GM12878 (cell line): ENCODE measurements around the gene HK1. TPM values are rescaled to one million over a fixed set of nuclear protein-coding genes. Genes with fewer than 3 reads are reported as not detected.

Experiments
- ATAC-seq: fragments of 200-7000 bp; cut with Tn5 transposase; 3 replicates; pipeline ENCODE4 v1.9.1; 2020; ENCODE audit warnings: mild to moderate bottlenecking, moderate library complexity
- BruUV-seq: library from RNA; stranded (reverse); fragments of 400-500 nt; replicated peaks from 2 replicates; lab custom pipeline; 2021; lab: Mats Ljungman, UMichigan
- CTCF ChIA-PET: fragments of 300-600 bp; sonication (Branson Sonifier 250); formaldehyde crosslinking; extraction: SDS; loops from one replicate; lab custom pipeline; 2021; ENCODE audit warnings: inconsistent platforms; lab: Yijun Ruan, JAX
- POLR2A ChIA-PET: fragments of 350-600 bp; formaldehyde crosslinking; extraction: SDS; loops from one replicate; lab custom pipeline; 2021; ENCODE audit warnings: inconsistent platforms; lab: Charles Lee
- RAD21 ChIA-PET: fragments of 300-600 bp; sonication (Branson Sonifier 250); formaldehyde crosslinking; loops from one replicate; lab custom pipeline; 2023; ENCODE audit warnings: antibody characterized with exemption; ENCODE audit not compliant: unreplicated experiment; lab: Charles Lee
- SMC1A ChIA-PET: fragments of 300-600 bp; sonication (Branson Sonifier 250); formaldehyde crosslinking; loops from one replicate; lab custom pipeline; 2023; ENCODE audit not compliant: unreplicated experiment, uncharacterized antibody; lab: Charles Lee
- DNase-seq: peaks from one replicate; pipeline ENCODE4 v3.0.0-alpha.2; 2011; ENCODE audit warnings: low read depth, low spot score
- FAIRE-seq: peaks from 3 replicates; lab custom pipeline; 2011; peaks lifted over from hg19 to GRCh38; lab: Jason Lieb, UNC
- H2AFZ ChIP-seq: 2 replicates; pipeline ENCODE4 v1.6.0; 2011; ENCODE audit warnings: low read depth, low read length, control low read depth; ENCODE audit not compliant: control insufficient read depth
- H3K27ac ChIP-seq: 2 replicates; pipeline ENCODE4 v1.5.1; 2011; ENCODE audit warnings: control low read depth; ENCODE audit not compliant: control insufficient read depth, insufficient read depth
- H3K27me3 ChIP-seq, 2 experiments: replicated peaks in 1 of 2; 2 replicates each; pipeline versions ENCODE4 v1.6.0 to v1.6.1; 2011; ENCODE audit warnings: low read length in 1 of 2; ENCODE audit not compliant: control insufficient read depth in 2 of 2, insufficient read depth in 2 of 2
- H3K36me3 ChIP-seq, 2 experiments: 2 replicates each; pipeline ENCODE4 v1.5.1; 2011; ENCODE audit warnings: low read length in 1 of 2; ENCODE audit not compliant: control insufficient read depth in 2 of 2, insufficient read depth in 2 of 2
- H3K4me1 ChIP-seq: 2 replicates; pipeline ENCODE4 v1.6.1; 2011; ENCODE audit warnings: mild to moderate bottlenecking, low read length, moderate library complexity, mixed read lengths; ENCODE audit not compliant: control insufficient read depth, insufficient read depth
- H3K4me2 ChIP-seq: 2 replicates; pipeline ENCODE4 v1.6.0; 2011; ENCODE audit warnings: control low read depth; ENCODE audit not compliant: control insufficient read depth, insufficient read depth
- H3K4me3 ChIP-seq: fragments of 200-600 bp; sonication (generic); 2 replicates; pipeline ENCODE4 v1.5.1; 2016
- H3K79me2 ChIP-seq: 2 replicates; pipeline ENCODE4 v1.6.0; 2011; ENCODE audit warnings: low read length; ENCODE audit not compliant: control insufficient read depth, insufficient read depth
- H3K9ac ChIP-seq: 2 replicates; pipeline ENCODE4 v1.8.0; 2011; ENCODE audit warnings: low read length, control low read depth, mixed read lengths; ENCODE audit not compliant: control insufficient read depth, insufficient read depth
- H3K9me3 ChIP-seq: replicated peaks from 3 replicates; pipeline ENCODE4 v1.5.1; 2011; ENCODE audit warnings: mild to moderate bottlenecking, low read length; ENCODE audit not compliant: control insufficient read depth, insufficient read depth
- H4K20me1 ChIP-seq: 2 replicates; pipeline ENCODE4 v1.6.0; 2011; ENCODE audit not compliant: control insufficient read depth, insufficient read depth
- EGR1 ChIP-seq, 2 experiments: IDR thresholded peaks; 1 replicate in 1 of 2; 2 replicates in 1 of 2; pipeline ENCODE4 v1.6.1; 2011 to 2012; ENCODE audit warnings: low read depth in 2 of 2, low read length in 2 of 2, borderline replicate concordance in 1 of 2, mild to moderate bottlenecking in 1 of 2, moderate library complexity in 1 of 2
- IKZF1 ChIP-seq: fragments of 450-650 bp; conservative IDR thresholded peaks from 2 replicates; pipeline ENCODE4 v1.6.1; 2017; ENCODE audit warnings: antibody characterized with exemption, mild to moderate bottlenecking
- JUND ChIP-seq: IDR thresholded peaks from 2 replicates; pipeline ENCODE4 v1.6.1; 2012; ENCODE audit warnings: low read depth, mild to moderate bottlenecking, low read length, improper control_type of control experiment, moderate library complexity
- MTA3 ChIP-seq: IDR thresholded peaks from 2 replicates; pipeline ENCODE4 v1.6.1; 2012; ENCODE audit warnings: low read length, inconsistent platforms, borderline replicate concordance
- YY1 ChIP-seq: IDR thresholded peaks from 2 replicates; pipeline ENCODE4 v1.6.1; 2011; ENCODE audit warnings: low read depth, mild to moderate bottlenecking, low read length
- ZZZ3 ChIP-seq: IDR thresholded peaks from 2 replicates; pipeline ENCODE4 v1.6.1; 2011; ENCODE audit warnings: low read depth; ENCODE audit not compliant: control insufficient read depth, insufficient read length
- WGBS: methylation state at CpG from one replicate; pipeline ENCODE4 v1.1.6; 2016; ENCODE audit warnings: low lambda C conversion rate; ENCODE audit not compliant: insufficient replicate concordance, insufficient coverage; ENCODE audit errors: missing lambda C conversion rate; 5-methylcytosine and 5-hydroxymethylcytosine counted together
- in situ Hi-C: fragments of 300-500 bp; cut with MboI; formaldehyde crosslinking; loops from 9 replicates; pipeline ENCODE4 v1.14.3; 2018; ENCODE audit warnings: mixed read lengths
- intact Hi-C: fragments of 100-400 bp; cut with micrococcal nuclease; formaldehyde crosslinking; loops from one replicate; pipeline ENCODE4 v1.14.2; 2022; ENCODE audit not compliant: unreplicated experiment
- polyA plus RNA-seq, 11 experiments: library from polyadenylated mRNA; depleted of rRNA in 4 of 11; unstranded in 6 of 11; stranded (reverse) in 5 of 11; fragments of >200 nt; fragmentation: Nextera tagmentation in 4 of 11; fragmentation: Illumina TruSeq in 1 of 11; extraction: Ambion mirVana in 4 of 11; extraction: Trizol in 1 of 11; gene quantifications; 1 replicate in 1 of 11; 2 replicates in 10 of 11; pipeline versions ENCODE4 v1.2.1 to v1.2.3, GENCODE V29; 2011 to 2016; ENCODE audit warnings: inconsistent platforms in 2 of 11, missing spikeins in 2 of 11, low read depth in 1 of 11
- total RNA-seq, 4 experiments: library from RNA; depleted of rRNA in 3 of 4; stranded (reverse); fragments of >200 nt in 3 of 4; fragmentation: Illumina TruSeq in 1 of 4; extraction: Trizol in 1 of 4; gene quantifications; 2 replicates each; pipeline versions ENCODE4 v1.2.1 to v1.2.3, GENCODE V29; 2013 to 2021
- TF ChIP-seq, protein P1 (sequence below): fragments of 450-650 bp; formaldehyde crosslinking; IDR thresholded peaks from 2 replicates; pipeline ENCODE4 v1.4.0; 2020; ENCODE audit warnings: mild to moderate bottlenecking, moderate library complexity

Gene HK1
- total and polyA plus RNA-seq, 10 of the 15 experiments (the other 5 are each of a cell fraction or from before 2014, with no cell fraction given), result 3.4 to 77.3 (median 46.6) TPM

DNA sequence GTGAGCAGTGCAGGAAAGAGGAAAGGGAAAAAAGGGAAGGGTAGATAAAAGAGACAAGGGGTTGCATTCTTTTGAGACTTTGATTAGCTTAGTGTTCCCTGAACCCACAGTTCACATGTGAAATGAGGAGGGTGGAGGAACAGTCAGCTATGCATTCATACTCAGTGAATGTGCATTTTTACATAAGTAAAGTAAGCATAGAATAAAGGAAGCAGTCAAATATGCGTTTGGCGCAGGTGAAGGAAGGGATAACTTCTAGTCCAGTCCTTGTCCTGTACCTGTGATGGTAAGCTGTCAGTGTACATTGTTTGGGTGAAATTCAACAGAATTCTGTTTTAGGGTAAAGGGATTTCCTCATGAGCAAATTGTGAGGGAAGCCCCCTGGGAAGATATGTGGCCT, 28.1 kb downstream of the HK1 start:
- intact Hi-C loops, result no loop called here
- WGBS, result 53% methylated on average over 2 of the region's 2 CpGs
- Histone ChIP-seq H3K36me3 (no peaks in the 10 kb centered on the region), H3K4me3 (no peak overlapping the region), H4K20me1 (no peaks in the 10 kb centered on the region), H3K4me1 (no peaks in the 10 kb centered on the region), H3K4me2 (no peak overlapping the region), H3K27ac (no peak overlapping the region)
- no TSS peak for BruUV-seq
- DNase-seq (no peak), ATAC-seq (no peak)
- RAD21 ChIA-PET, result interaction anchor here (0.8 kb wide), 1 partner anchor 21 kb away, joined by 4 read pairs; no protein-coding TSS in a partner anchor
- no peak for TF ChIP-seq EGR1 (IDR thresholded peaks at IDR 0.05; ENCODE audit: borderline replicate concordance in 1 of 2, low read depth in 2 of 2, low read length in 2 of 2)
- no peak for TF ChIP-seq MTA3
- TF ChIP-seq YY1, result no peak
- TF ChIP-seq ZZZ3, result no peak
- TF ChIP-seq IKZF1, result no peak
- TF ChIP-seq JUND, result no peak
- TF ChIP-seq, protein P1, sequence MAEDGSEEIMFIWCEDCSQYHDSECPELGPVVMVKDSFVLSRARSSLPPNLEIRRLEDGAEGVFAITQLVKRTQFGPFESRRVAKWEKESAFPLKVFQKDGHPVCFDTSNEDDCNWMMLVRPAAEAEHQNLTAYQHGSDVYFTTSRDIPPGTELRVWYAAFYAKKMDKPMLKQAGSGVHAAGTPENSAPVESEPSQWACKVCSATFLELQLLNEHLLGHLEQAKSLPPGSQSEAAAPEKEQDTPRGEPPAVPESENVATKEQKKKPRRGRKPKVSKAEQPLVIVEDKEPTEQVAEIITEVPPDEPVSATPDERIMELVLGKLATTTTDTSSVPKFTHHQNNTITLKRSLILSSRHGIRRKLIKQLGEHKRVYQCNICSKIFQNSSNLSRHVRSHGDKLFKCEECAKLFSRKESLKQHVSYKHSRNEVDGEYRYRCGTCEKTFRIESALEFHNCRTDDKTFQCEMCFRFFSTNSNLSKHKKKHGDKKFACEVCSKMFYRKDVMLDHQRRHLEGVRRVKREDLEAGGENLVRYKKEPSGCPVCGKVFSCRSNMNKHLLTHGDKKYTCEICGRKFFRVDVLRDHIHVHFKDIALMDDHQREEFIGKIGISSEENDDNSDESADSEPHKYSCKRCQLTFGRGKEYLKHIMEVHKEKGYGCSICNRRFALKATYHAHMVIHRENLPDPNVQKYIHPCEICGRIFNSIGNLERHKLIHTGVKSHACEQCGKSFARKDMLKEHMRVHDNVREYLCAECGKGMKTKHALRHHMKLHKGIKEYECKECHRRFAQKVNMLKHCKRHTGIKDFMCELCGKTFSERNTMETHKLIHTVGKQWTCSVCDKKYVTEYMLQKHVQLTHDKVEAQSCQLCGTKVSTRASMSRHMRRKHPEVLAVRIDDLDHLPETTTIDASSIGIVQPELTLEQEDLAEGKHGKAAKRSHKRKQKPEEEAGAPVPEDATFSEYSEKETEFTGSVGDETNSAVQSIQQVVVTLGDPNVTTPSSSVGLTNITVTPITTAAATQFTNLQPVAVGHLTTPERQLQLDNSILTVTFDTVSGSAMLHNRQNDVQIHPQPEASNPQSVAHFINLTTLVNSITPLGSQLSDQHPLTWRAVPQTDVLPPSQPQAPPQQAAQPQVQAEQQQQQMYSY (CRISPR knock-in tag), result no peak
- TF ChIP-seq, all 136 proteins: peak for 0
- Histone ChIP-seq H3K9me3 (no peaks in the 10 kb centered on the region), H3K79me2 (no peaks in the 10 kb centered on the region), H3K27me3 (no peaks in the 10 kb centered on the region), H2AFZ (no peak overlapping the region), H3K9ac (no peak overlapping the region)
- in situ Hi-C loops, result no loop called here
- CTCF ChIA-PET, result interaction anchor here (1.7 kb wide), 1 partner anchor 10 kb away, joined by 4 read pairs; no protein-coding TSS in a partner anchor
- SMC1A ChIA-PET, result no interaction called here
- FAIRE-seq, result no peak
- POLR2A ChIA-PET, result no interaction called here
